ENCODE measurements around the gene CIROP.

CIROP gene

DNA sequence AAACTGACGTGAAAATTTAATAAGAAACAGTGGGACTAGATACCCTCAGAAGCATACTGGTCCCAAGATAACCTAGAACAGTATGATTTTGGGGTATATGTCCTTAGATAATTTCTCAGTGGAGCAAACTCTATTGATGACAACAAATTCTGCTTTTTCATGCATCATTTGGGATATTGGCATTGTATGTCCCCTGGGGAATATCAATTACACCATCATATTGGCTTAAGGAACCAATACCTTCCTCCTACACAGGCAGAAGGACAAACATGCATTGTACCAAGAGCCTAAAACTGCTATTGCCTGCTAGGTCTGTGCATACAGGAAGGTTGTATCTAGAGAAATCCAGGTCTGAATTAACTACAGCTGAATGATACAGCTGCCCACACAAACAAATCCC is 29.9 kb downstream of the CIROP start:
- Histone ChIP-seq H2BK15ac (ENCODE audit: low read length) (no peak overlapping the region), H3K4ac (ENCODE audit: low read length) (no peak overlapping the region), H3K27ac (replicated peaks; ENCODE audit: low read length) (no peak overlapping the region), H2AFZ (ENCODE audit: low read length) (no peak overlapping the region), H4K8ac (ENCODE audit: low read depth, low read length) (no peak overlapping the region), H2BK12ac (ENCODE audit: low read length) (no peak overlapping the region), H3K36me3 (replicated peaks in 1 of 2; ENCODE audit: control insufficient read depth in 2 of 2, insufficient read depth in 2 of 2, low read length in 2 of 2) (peaks cover 37 to 72% of the 10 kb centered on the region in 2 donors), H3K18ac (ENCODE audit: low read length) (no peak overlapping the region), H3K27me3 (ENCODE audit: control insufficient read depth in 3 of 3, insufficient read depth in 3 of 3, low read depth in 1 of 3, low read length in 3 of 3) (no peaks in the 10 kb centered on the region), H3K79me1 (ENCODE audit: low read depth, low read length) (no peaks in the 10 kb centered on the region), H3K4me3 (ENCODE audit: low read length in 2 of 2) (no peak overlapping the region), H3K14ac (ENCODE audit: low read length) (no peak overlapping the region), H3K4me1 (ENCODE audit: control insufficient read depth in 2 of 2, insufficient read depth in 1 of 2, low read depth in 1 of 2, low read length in 2 of 2) (peaks cover 8 to 16% of the 10 kb centered on the region in 2 donors), H3K23ac (ENCODE audit: low read depth, low read length, poor library complexity) (no peak overlapping the region), H3K9me3 (replicated peaks in 1 of 2; ENCODE audit: control insufficient read depth in 2 of 2, insufficient read depth in 1 of 2, low read depth in 1 of 2, low read length in 2 of 2) (no peaks in the 10 kb centered on the region), H2AK5ac (ENCODE audit: low read depth, low read length) (no peak overlapping the region), H3K9ac (ENCODE audit: low read depth, low read length, poor library complexity) (no peak overlapping the region), H3K4me2 (ENCODE audit: insufficient read depth, low read length, poor library complexity, severe bottlenecking) (no peak overlapping the region), H4K91ac (ENCODE audit: low read depth, low read length, poor library complexity) (no peak overlapping the region), H2BK5ac (ENCODE audit: low read length) (no peak overlapping the region), H2BK120ac (ENCODE audit: low read depth, low read length) (no peak overlapping the region)
- no CpG with 5 or more reads among the region's 1 CpG for WGBS, 2 donors (ENCODE audit: extremely low coverage in 2 of 2, insufficient read length in 2 of 2, insufficient replicate concordance in 1 of 2)
- DNase-seq (ENCODE audit: low spot score) = no peak

DNA sequence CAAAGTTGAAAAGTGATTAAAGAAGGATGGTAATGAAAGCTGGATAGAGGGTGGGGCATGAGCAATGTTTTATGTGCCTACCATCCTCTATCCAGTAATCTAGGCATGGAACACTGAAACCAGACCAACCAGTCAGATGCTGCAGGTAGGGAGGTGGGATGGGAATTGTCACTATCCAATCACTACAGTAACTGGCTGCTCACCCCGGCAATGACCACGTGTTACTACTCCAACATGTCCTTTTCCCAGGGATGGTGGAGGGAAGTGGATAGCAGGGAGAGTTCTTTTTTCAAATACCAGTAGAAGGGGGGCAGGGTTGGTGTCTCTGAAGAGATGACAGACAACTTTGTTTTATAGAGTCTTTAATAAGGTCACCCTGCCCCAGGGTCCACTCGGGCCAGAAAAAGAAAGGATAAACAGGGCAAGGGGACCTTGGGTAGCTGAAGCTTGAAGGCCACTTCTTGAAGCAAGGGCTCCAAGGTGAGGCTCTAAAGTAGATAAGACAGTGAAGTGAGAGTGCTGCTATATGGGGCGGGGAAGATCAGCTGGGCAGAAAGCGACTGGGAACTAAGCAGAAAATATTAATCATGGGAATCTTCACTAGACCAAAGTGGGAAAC is 32.8 kb downstream of the CIROP start:
- no peak overlapping the region for H2BK120ac ChIP-seq (ENCODE audit: low read depth, low read length)
- peaks cover 21 to 25% of the 10 kb centered on the region in 2 donors for H3K4me1 ChIP-seq (ENCODE audit: control insufficient read depth in 2 of 2, insufficient read depth in 1 of 2, low read depth in 1 of 2, low read length in 2 of 2)
- H2BK5ac ChIP-seq (ENCODE audit: low read length) = no peak overlapping the region
- H4K8ac ChIP-seq (ENCODE audit: low read depth, low read length) = no peak overlapping the region
- no peak overlapping the region for H2AFZ ChIP-seq (ENCODE audit: low read length)
- no peaks in the 10 kb centered on the region for H3K27me3 ChIP-seq (ENCODE audit: control insufficient read depth in 3 of 3, insufficient read depth in 3 of 3, low read depth in 1 of 3, low read length in 3 of 3)
- no peak overlapping the region for H3K4ac ChIP-seq (ENCODE audit: low read length)
- no peaks in the 10 kb centered on the region for H3K9me3 ChIP-seq (replicated peaks in 1 of 2; ENCODE audit: control insufficient read depth in 2 of 2, insufficient read depth in 1 of 2, low read depth in 1 of 2, low read length in 2 of 2)
- H3K36me3 ChIP-seq (replicated peaks in 1 of 2; ENCODE audit: control insufficient read depth in 2 of 2, insufficient read depth in 2 of 2, low read length in 2 of 2) = peaks cover 40 to 70% of the 10 kb centered on the region in 2 donors
- no CpG with 5 or more reads among the region's 5 CpGs for WGBS, 2 donors (ENCODE audit: extremely low coverage in 2 of 2, insufficient read length in 2 of 2, insufficient replicate concordance in 1 of 2)
- H3K23ac ChIP-seq (ENCODE audit: low read depth, low read length, poor library complexity) = no peak overlapping the region
- no peak for DNase-seq (ENCODE audit: low spot score)
- H2BK12ac ChIP-seq (ENCODE audit: low read length) = no peak overlapping the region
- peak overlapping the region in 1 of 2 donors; percentile 83 for H3K4me3 ChIP-seq (ENCODE audit: low read length in 2 of 2)
- no peak overlapping the region for H4K91ac ChIP-seq (ENCODE audit: low read depth, low read length, poor library complexity)
- no peak overlapping the region for H3K18ac ChIP-seq (ENCODE audit: low read length)
- peak overlapping the region; percentile 68 for H3K27ac ChIP-seq (replicated peaks; ENCODE audit: low read length)
- H3K9ac ChIP-seq (ENCODE audit: low read depth, low read length, poor library complexity) = no peak overlapping the region
- no peak overlapping the region for H3K14ac ChIP-seq (ENCODE audit: low read length)
- no peak overlapping the region for H3K4me2 ChIP-seq (ENCODE audit: insufficient read depth, low read length, poor library complexity, severe bottlenecking)
- H2BK15ac ChIP-seq (ENCODE audit: low read length) = no peak overlapping the region
- H3K79me1 ChIP-seq (ENCODE audit: low read depth, low read length) = peaks cover 5% of the 10 kb centered on the region
- no peak overlapping the region for H2AK5ac ChIP-seq (ENCODE audit: low read depth, low read length)

DNA sequence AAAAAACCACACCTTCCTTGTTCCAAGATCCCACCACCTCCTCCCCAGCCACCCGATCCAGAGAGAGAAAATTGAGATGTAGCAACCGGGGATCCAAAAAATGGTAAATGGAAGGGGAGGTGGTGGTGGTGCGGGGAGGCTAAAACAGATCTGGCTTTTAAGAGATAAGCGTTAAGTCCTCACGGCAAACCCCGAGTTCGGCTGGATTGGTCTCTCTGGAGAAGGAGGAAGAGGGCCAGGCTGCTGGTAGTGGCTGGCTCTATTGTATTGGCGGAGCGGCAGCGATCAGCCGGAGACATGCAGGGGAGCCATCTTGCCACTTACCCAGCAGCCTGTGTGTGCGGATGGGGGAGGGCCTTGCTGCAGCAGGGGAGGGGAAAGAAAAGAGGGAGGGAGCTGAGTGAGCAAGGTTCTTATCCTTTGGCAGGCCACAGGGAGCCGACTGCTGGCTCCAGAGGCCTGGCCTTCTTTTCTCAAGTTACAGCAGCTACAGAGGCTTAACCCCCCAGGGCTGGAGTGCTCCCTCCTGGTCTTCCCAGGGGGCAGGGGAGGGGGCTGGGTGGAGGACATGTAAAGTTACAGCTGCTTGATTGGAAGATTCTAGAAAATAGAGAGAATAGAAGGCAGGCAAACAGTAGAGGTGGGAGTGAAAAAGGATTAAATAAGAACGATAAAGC is 33.4 kb downstream of the CIROP start:
- 100% methylated on average over 1 of the region's 14 CpGs; no CpG with 5 or more reads in 1 of the 2 donors for WGBS, 2 donors (ENCODE audit: extremely low coverage in 2 of 2, insufficient read length in 2 of 2, insufficient replicate concordance in 1 of 2)
- peak; percentile 82 for DNase-seq (ENCODE audit: low spot score)

More for the DNA sequence above, 33.4 kb downstream of the CIROP start:
- no peak overlapping the region for H3K4ac ChIP-seq (ENCODE audit: low read length)
- no peak overlapping the region for H2BK120ac ChIP-seq (ENCODE audit: low read depth, low read length)
- peak overlapping the region; percentile 64 for H2AFZ ChIP-seq (ENCODE audit: low read length)
- peak overlapping the region; percentile 66 for H3K9ac ChIP-seq (ENCODE audit: low read depth, low read length, poor library complexity)
- peaks cover 22 to 25% of the 10 kb centered on the region in 2 donors for H3K4me1 ChIP-seq (ENCODE audit: control insufficient read depth in 2 of 2, insufficient read depth in 1 of 2, low read depth in 1 of 2, low read length in 2 of 2)
- H3K4me3 ChIP-seq (ENCODE audit: low read length in 2 of 2) = peak overlapping the region; percentile 83 to 84
- H3K27ac ChIP-seq (replicated peaks; ENCODE audit: low read length) = peak overlapping the region; percentile 70
- peak overlapping the region; percentile 90 for H3K18ac ChIP-seq (ENCODE audit: low read length)
- no peak overlapping the region for H4K91ac ChIP-seq (ENCODE audit: low read depth, low read length, poor library complexity)
- H3K79me1 ChIP-seq (ENCODE audit: low read depth, low read length) = peaks cover 5% of the 10 kb centered on the region
- H3K23ac ChIP-seq (ENCODE audit: low read depth, low read length, poor library complexity) = peak overlapping the region; percentile 74
- H3K36me3 ChIP-seq (replicated peaks in 1 of 2; ENCODE audit: control insufficient read depth in 2 of 2, insufficient read depth in 2 of 2, low read length in 2 of 2) = peaks cover 42 to 70% of the 10 kb centered on the region in 2 donors
- H3K4me2 ChIP-seq (ENCODE audit: insufficient read depth, low read length, poor library complexity, severe bottlenecking) = peak overlapping the region; percentile 45
- H2BK5ac ChIP-seq (ENCODE audit: low read length) = peak overlapping the region; percentile 35
- H3K27me3 ChIP-seq (ENCODE audit: control insufficient read depth in 3 of 3, insufficient read depth in 3 of 3, low read depth in 1 of 3, low read length in 3 of 3) = no peaks in the 10 kb centered on the region
- H3K14ac ChIP-seq (ENCODE audit: low read length) = no peak overlapping the region
- no peaks in the 10 kb centered on the region for H3K9me3 ChIP-seq (replicated peaks in 1 of 2; ENCODE audit: control insufficient read depth in 2 of 2, insufficient read depth in 1 of 2, low read depth in 1 of 2, low read length in 2 of 2)
- no peak overlapping the region for H2BK15ac ChIP-seq (ENCODE audit: low read length)
- no peak overlapping the region for H2BK12ac ChIP-seq (ENCODE audit: low read length)
- no peak overlapping the region for H2AK5ac ChIP-seq (ENCODE audit: low read depth, low read length)
- H4K8ac ChIP-seq (ENCODE audit: low read depth, low read length) = no peak overlapping the region
